GM23338 (cell line): ENCODE measurements around the gene CAPG.

Source experiments
- CTCF ChIP-seq, 2 experiments: fragments of 200-600 bp in 1 of 2; sonication (generic) in 1 of 2; conservative IDR thresholded peaks; 2 replicates each; pipeline versions ENCODE4 v1.5.1 to v1.6.1; 2016 to 2017; ENCODE audit warnings: antibody characterized with exemption in 2 of 2, low read depth in 2 of 2, mild to moderate bottlenecking in 2 of 2, moderate library complexity in 1 of 2
- EZH2 ChIP-seq: fragments of 200-600 bp; sonication (generic); IDR thresholded peaks from one replicate; pipeline ENCODE4 v1.8.0; 2017; ENCODE audit warnings: antibody characterized with exemption, mild to moderate bottlenecking, low read depth; ENCODE audit not compliant: unreplicated experiment
- EZH2phosphoT487 ChIP-seq: fragments of 200-600 bp; sonication (generic); IDR thresholded peaks from one replicate; pipeline ENCODE4 v1.8.1; 2018; ENCODE audit warnings: antibody characterized with exemption; ENCODE audit not compliant: unreplicated experiment
- JUNB ChIP-seq: IDR thresholded peaks from one replicate; pipeline ENCODE4 v1.6.1; 2016; ENCODE audit warnings: antibody characterized with exemption; ENCODE audit not compliant: unreplicated experiment
- NANOG ChIP-seq: IDR thresholded peaks from 2 replicates; pipeline ENCODE4 v1.6.1; 2016; ENCODE audit warnings: antibody characterized with exemption, borderline replicate concordance
- POLR2AphosphoS5 ChIP-seq: IDR thresholded peaks from 2 replicates; pipeline ENCODE4 v1.6.1; 2016; ENCODE audit warnings: antibody characterized with exemption, low read depth
- REST ChIP-seq: IDR thresholded peaks from one replicate; pipeline ENCODE4 v1.6.1; 2018; ENCODE audit warnings: antibody characterized with exemption; ENCODE audit not compliant: unreplicated experiment
- STAT1 ChIP-seq: IDR thresholded peaks from one replicate; pipeline ENCODE4 v1.6.1; 2016; ENCODE audit warnings: antibody characterized with exemption; ENCODE audit not compliant: unreplicated experiment
- ZNF331 ChIP-seq: fragments of 250-450 bp; sonication (Bioruptor Pico); IDR thresholded peaks from 2 replicates; pipeline ENCODE4 v1.5.0; 2020; ENCODE audit warnings: low read depth, mild to moderate bottlenecking, moderate library complexity
- ZNF462 ChIP-seq: fragments of 250-450 bp; sonication (Bioruptor Pico); IDR thresholded peaks from 2 replicates; pipeline ENCODE4 v1.5.0; 2020; ENCODE audit warnings: mild to moderate bottlenecking, moderate library complexity

GRCh38 chr2:85400023-85400422 lies 10.1 kb downstream of the CAPG start:
- TF ChIP-seq POLR2AphosphoS5 (no peak), CTCF (conservative IDR thresholded peaks at IDR 0.05; ENCODE audit: low read depth in 2 of 2) (no peak), EZH2phosphoT487 (no peak), REST (no peak), EZH2 (no peak), ZNF462 (CRISPR knock-in tag) (no peak), NANOG (no peak), ZNF331 (CRISPR knock-in tag) (no peak), STAT1 (no peak), JUNB (no peak)
